HCT116 (cell line): ENCODE measurements around the gene SGCA. TPM values are rescaled to one million over a fixed set of nuclear protein-coding genes. Genes with fewer than 3 reads are reported as not detected.

Source experiments
- ATAC-seq: fragments of 200-7000 bp; cut with Tn5 transposase; 2 replicates; pipeline ENCODE4 v1.9.1; 2020; ENCODE audit warnings: mild to moderate bottlenecking, moderate library complexity
- BruUV-seq: library from RNA; stranded (reverse); fragments of 400-500 nt; replicated peaks from 2 replicates; lab custom pipeline; 2021; lab: Mats Ljungman, UMichigan
- CTCF ChIA-PET: fragments of 300-600 bp; sonication (Branson Sonifier 250); formaldehyde crosslinking; loops from one replicate; lab custom pipeline; 2021; ENCODE audit warnings: antibody characterized with exemption; lab: Charles Lee
- POLR2A ChIA-PET: fragments of 300-600, 350-600 bp; sonication (Branson Sonifier 250); formaldehyde crosslinking; loops from one replicate; lab custom pipeline; 2021; ENCODE audit warnings: antibody characterized with exemption; lab: Charles Lee
- RAD21 ChIA-PET, 2 experiments: fragments of 300-600 bp; sonication (Branson Sonifier 250); formaldehyde crosslinking; loops; one replicate each; lab custom pipeline; 2023; ENCODE audit warnings: low total read pairs in 2 of 2; ENCODE audit not compliant: uncharacterized antibody in 2 of 2, unreplicated experiment in 2 of 2, low non-redundant PET in 1 of 2; lab: Charles Lee
- DNase-seq: peaks from one replicate; pipeline ENCODE4 v3.0.0-alpha.2; 2010; ENCODE audit warnings: low read depth, low spot score
- H2AFZ ChIP-seq: fragments of 200-600 bp; shearing (Covaris generic), sonication (generic); 2 replicates; pipeline ENCODE4 v1.6.1; 2017; ENCODE audit warnings: low read depth, mixed run types, mixed read lengths, antibody characterized with exemption, low read length; ENCODE audit not compliant: poor library complexity, severe bottlenecking
- H3K27ac ChIP-seq: 2 replicates; pipeline ENCODE4 v1.5.1; 2012; ENCODE audit warnings: low read depth, low read length
- H3K27me3 ChIP-seq: fragments of 200-600 bp; sonication (generic); 2 replicates; pipeline ENCODE4 v1.6.1; 2016; ENCODE audit warnings: mixed run types, low read length, mixed read lengths; ENCODE audit not compliant: insufficient read depth
- H3K36me3 ChIP-seq, 2 experiments: fragments of 200-500 bp in 1 of 2; fragments of 200-600 bp in 1 of 2; sonication (Bioruptor generic) in 1 of 2; sonication (generic) in 1 of 2; 2 replicates each; pipeline versions ENCODE4 v1.5.1 to v1.6.1; 2014 to 2016; ENCODE audit warnings: low read length in 2 of 2, inconsistent platforms in 1 of 2, mixed read lengths in 1 of 2, mixed run types in 1 of 2; ENCODE audit not compliant: insufficient read depth in 2 of 2, control insufficient read depth in 1 of 2
- H3K4me1 ChIP-seq, 2 experiments: fragments of 200-600 bp in 1 of 2; sonication (generic) in 1 of 2; 2 replicates each; pipeline versions ENCODE4 v1.5.1 to v1.6.1; 2012 to 2017; ENCODE audit warnings: low read length in 2 of 2, inconsistent platforms in 1 of 2, mild to moderate bottlenecking in 1 of 2, mixed read lengths in 1 of 2, mixed run types in 1 of 2, moderate library complexity in 1 of 2; ENCODE audit not compliant: insufficient read depth in 2 of 2, control insufficient read depth in 1 of 2
- H3K4me2 ChIP-seq: fragments of 200-600 bp; sonication (generic); 2 replicates; pipeline ENCODE4 v1.6.1; 2017; ENCODE audit warnings: mixed run types, low read length, mixed read lengths
- H3K4me3 ChIP-seq, 2 experiments: fragments of 200-600 bp in 1 of 2; sonication (generic) in 1 of 2; replicated peaks in 1 of 2; 2 replicates each; pipeline ENCODE4 v1.5.1; 2011 to 2016; ENCODE audit warnings: low read length in 2 of 2, control low read depth in 1 of 2, low read depth in 1 of 2, mild to moderate bottlenecking in 1 of 2, mixed read lengths in 1 of 2, mixed run types in 1 of 2
- H3K79me2 ChIP-seq: fragments of 200-600 bp; sonication (generic); 2 replicates; pipeline ENCODE4 v1.6.1; 2017; ENCODE audit warnings: mild to moderate bottlenecking, mixed run types, low read length, moderate library complexity, mixed read lengths; ENCODE audit not compliant: insufficient read depth
- H3K9ac ChIP-seq: fragments of 200-600 bp; sonication (generic); 2 replicates; pipeline ENCODE4 v1.6.1; 2016; ENCODE audit warnings: low read length, mixed read lengths
- H3K9me2 ChIP-seq: fragments of 200-600 bp; sonication (generic), shearing (Covaris generic); 2 replicates; pipeline ENCODE4 v1.6.1; 2017; ENCODE audit warnings: mixed run types, mild to moderate bottlenecking, moderate library complexity; ENCODE audit not compliant: insufficient read depth
- H3K9me3 ChIP-seq, 2 experiments: fragments of 200-500 bp in 1 of 2; fragments of 200-600 bp in 1 of 2; sonication (Bioruptor generic) in 1 of 2; sonication (generic) in 1 of 2; 2 replicates each; pipeline ENCODE4 v1.6.1; 2014 to 2017; ENCODE audit warnings: low read length in 2 of 2, mixed read lengths in 2 of 2, inconsistent platforms in 1 of 2, low read depth in 1 of 2, mild to moderate bottlenecking in 1 of 2, mixed run types in 1 of 2, moderate library complexity in 1 of 2; ENCODE audit not compliant: control insufficient read depth in 1 of 2, insufficient read depth in 1 of 2
- H4K20me1 ChIP-seq: fragments of 200-600 bp; sonication (generic), shearing (Covaris generic); 2 replicates; pipeline ENCODE4 v1.6.1; 2017; ENCODE audit warnings: mixed run types, mild to moderate bottlenecking, moderate library complexity; ENCODE audit not compliant: insufficient read depth
- EZH2 ChIP-seq: fragments of 200-600 bp; sonication (generic); IDR thresholded peaks from 2 replicates; pipeline ENCODE4 v1.6.1; 2017; ENCODE audit warnings: antibody characterized with exemption, mixed run types
- FOSL1 ChIP-seq: IDR thresholded peaks from 2 replicates; pipeline ENCODE4 v1.6.1; 2012; ENCODE audit warnings: low read depth
- POLR2AphosphoS5 ChIP-seq: IDR thresholded peaks from 2 replicates; pipeline ENCODE4 v1.6.1; 2011; ENCODE audit warnings: mild to moderate bottlenecking, low read depth, low read length, moderate library complexity
- SP1 ChIP-seq: IDR thresholded peaks from 2 replicates; pipeline ENCODE4 v1.6.1; 2012; ENCODE audit warnings: low read depth
- YY1 ChIP-seq: IDR thresholded peaks from 2 replicates; pipeline ENCODE4 v1.6.1; 2011; ENCODE audit warnings: low read length, low read depth, moderate library complexity, mild to moderate bottlenecking; ENCODE audit not compliant: insufficient replicate concordance; ENCODE audit errors: extremely low read depth
- intact Hi-C: fragments of 100-400 bp; cut with micrococcal nuclease; formaldehyde crosslinking; loops from 2 replicates; pipeline ENCODE4 v1.10.0; 2022
- total RNA-seq: library from RNA; stranded (reverse); gene quantifications from one replicate; pipeline ENCODE4 v1.2.1, GENCODE V29; 2021; ENCODE audit not compliant: unreplicated experiment
- TF ChIP-seq, protein P1 (sequence below): IDR thresholded peaks from 2 replicates; pipeline ENCODE4 v1.6.1; 2012
- TF ChIP-seq, protein P2 (sequence below): IDR thresholded peaks from 2 replicates; pipeline ENCODE4 v1.6.1; 2011; ENCODE audit warnings: mild to moderate bottlenecking, low read length, moderate library complexity; ENCODE audit not compliant: insufficient replicate concordance; ENCODE audit errors: extremely low read depth

Gene SGCA
- total RNA-seq, 1 experiment from 2014 or later = 0.37 TPM

DNA sequence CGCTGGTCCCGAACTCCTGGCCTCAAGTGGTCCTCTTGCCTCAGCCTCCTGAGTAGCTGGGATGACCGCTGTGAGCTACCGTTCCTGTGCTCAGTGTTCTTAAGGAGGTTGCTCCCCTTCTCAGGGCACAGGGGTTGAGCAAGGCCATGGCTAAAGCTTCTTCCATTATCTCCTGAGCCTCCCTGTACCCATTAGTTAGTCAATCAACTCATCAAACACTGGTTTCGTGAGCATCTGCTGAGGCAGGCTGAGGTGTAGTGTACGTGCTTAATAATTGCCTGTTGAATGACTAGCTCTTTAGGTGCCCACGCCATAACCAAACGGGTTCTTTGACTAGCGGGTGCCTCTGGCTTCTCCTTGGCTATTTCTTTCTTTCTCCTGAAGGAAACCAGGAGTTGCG, 11.7 kb downstream of the SGCA start:
- no peak overlapping the region for H2AFZ ChIP-seq
- H3K79me2 ChIP-seq = no peaks in the 10 kb centered on the region
- H3K27me3 ChIP-seq = no peaks in the 10 kb centered on the region
- peak overlapping the region; percentile 54 for H3K9ac ChIP-seq
- intact Hi-C loops = no loop called here
- peak overlapping the region; percentile 61 for H3K27ac ChIP-seq
- ATAC-seq (no peak), DNase-seq (no peak)
- H4K20me1 ChIP-seq = no peaks in the 10 kb centered on the region
- RAD21 ChIA-PET = interaction anchor here (0.6 to 2.3 kb wide), 4 partner anchors 8 to 96 kb away, joined by 4 to 13 read pairs (median 12); partner anchors contain the start of gene COL1A1 (in 1 of the 2)
- POLR2A ChIA-PET = interaction anchor here (0.8 to 2.7 kb wide), 5 partner anchors 8 to 25 kb away, joined by 3 to 18 read pairs (median 13); partner anchors contain the start of gene SGCA
- H3K4me3 ChIP-seq = 0 out of 4 replicates have a peak overlapping the region, but pooled peaks of 1 of the 2 experiments have one; percentile 43
- no peaks in the 10 kb centered on the region for H3K9me3 ChIP-seq
- H3K36me3 ChIP-seq = no peaks in the 10 kb centered on the region
- no peaks in the 10 kb centered on the region for H3K9me2 ChIP-seq
- CTCF ChIA-PET = interaction anchor here (0.8 to 3.3 kb wide), 24 partner anchors 8 to 220 kb away, joined by 3 to 39 read pairs (median 5); partner anchors contain the start of genes COL1A1, LRRC59, SGCA and TMEM92
- no TSS peak for BruUV-seq
- peak overlapping the region; percentile 79 for H3K4me2 ChIP-seq
- peaks cover 41 to 59% of the 10 kb centered on the region in 2 experiments for H3K4me1 ChIP-seq
- TF ChIP-seq YY1 (no peak), FOSL1 (no peak), EZH2 (no peak), POLR2AphosphoS5 (no peak), SP1 (no peak)
- TF ChIP-seq, protein P1, sequence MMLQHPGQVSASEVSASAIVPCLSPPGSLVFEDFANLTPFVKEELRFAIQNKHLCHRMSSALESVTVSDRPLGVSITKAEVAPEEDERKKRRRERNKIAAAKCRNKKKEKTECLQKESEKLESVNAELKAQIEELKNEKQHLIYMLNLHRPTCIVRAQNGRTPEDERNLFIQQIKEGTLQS = no peak
- TF ChIP-seq, protein P2, sequence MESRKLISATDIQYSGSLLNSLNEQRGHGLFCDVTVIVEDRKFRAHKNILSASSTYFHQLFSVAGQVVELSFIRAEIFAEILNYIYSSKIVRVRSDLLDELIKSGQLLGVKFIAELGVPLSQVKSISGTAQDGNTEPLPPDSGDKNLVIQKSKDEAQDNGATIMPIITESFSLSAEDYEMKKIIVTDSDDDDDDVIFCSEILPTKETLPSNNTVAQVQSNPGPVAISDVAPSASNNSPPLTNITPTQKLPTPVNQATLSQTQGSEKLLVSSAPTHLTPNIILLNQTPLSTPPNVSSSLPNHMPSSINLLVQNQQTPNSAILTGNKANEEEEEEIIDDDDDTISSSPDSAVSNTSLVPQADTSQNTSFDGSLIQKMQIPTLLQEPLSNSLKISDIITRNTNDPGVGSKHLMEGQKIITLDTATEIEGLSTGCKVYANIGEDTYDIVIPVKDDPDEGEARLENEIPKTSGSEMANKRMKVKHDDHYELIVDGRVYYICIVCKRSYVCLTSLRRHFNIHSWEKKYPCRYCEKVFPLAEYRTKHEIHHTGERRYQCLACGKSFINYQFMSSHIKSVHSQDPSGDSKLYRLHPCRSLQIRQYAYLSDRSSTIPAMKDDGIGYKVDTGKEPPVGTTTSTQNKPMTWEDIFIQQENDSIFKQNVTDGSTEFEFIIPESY = no peak
- TF ChIP-seq, all 23 proteins: peak for 0
